GM18868 (cell line): ENCODE measurements around the gene GCA.

Source experiments
- ATAC-seq: cut with Tn5 transposase; IDR thresholded peaks from one replicate; pipeline ENCODE4 v1.9.1; 2021; ENCODE audit warnings: mild to moderate bottlenecking, moderate library complexity; ENCODE audit not compliant: unreplicated experiment

GCA gene

DNA sequence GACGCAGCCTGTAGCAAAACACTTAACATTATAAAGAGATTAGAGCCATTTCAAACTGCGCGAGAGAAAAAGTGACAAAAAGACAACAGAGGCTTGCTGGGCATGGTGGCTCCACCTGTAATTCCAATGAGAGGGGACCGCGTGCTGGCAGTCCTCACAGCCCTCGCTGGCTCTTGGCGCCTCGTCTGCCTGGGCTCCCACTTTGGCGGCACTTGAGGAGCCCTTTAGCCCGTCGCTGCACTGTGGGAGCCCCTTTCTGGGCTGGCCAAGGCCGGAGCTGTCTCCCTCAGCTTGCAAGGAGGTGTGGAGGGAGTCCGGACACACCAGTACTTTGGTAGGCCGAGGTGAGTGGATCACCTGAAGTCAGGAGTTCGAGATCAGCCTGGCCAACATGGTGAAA is 16.1 kb upstream of the GCA start:
- no peak for ATAC-seq

DNA sequence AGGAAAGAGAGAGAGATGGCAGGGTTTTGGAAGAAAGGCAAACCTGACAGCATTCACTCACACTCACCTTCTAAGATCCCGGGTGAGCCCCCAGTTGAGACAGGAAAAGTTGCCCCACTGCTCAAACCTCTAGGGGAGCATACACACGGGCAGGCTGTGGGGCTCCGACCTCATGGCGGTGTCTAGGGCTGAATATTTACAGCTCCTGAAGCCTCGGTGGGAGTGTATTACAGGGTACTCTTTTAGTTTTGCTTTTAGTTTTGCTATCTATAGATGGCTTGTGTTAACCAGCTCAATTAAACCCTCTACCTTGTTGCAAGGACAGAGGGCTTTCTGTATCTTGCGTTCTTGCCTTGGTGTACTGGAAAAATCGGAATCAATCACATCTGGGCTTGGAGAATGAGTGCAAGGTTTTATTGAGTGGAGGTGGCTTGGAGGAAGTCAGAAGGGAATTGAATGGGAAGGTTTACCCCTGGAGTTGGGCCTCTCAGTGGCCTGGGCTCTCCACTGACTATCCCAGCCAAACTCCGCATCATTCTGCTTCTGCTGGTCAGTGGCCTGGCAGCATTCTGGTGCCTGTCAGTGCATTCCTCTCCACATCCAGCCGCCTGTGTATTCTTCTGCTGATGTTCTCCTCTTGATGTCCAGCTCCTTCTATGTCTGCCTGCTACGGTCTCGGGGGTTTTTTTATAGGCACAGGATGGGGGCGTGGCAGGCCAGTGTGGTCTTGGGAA is 15.3 kb upstream of the GCA start:
- peak; percentile 89 for ATAC-seq

DNA sequence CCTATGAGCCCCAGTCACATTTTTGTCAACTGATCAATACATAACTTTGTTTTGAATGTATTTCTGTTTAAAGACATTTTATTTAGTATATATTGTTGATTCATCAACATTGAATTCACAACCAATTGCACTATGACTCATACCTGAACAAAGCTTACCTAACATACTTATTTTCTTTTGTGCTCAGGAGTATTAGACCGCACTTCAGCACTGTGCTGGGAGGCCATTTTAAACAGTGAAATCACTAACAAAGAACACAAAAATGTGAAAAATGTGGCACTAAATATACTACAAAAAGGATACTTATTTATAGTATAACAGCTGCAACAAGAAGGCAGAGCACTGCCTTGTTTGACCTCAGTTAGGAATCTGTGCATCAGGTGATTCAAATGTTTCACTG is 13.1 kb upstream of the GCA start:
- no peak for ATAC-seq

DNA sequence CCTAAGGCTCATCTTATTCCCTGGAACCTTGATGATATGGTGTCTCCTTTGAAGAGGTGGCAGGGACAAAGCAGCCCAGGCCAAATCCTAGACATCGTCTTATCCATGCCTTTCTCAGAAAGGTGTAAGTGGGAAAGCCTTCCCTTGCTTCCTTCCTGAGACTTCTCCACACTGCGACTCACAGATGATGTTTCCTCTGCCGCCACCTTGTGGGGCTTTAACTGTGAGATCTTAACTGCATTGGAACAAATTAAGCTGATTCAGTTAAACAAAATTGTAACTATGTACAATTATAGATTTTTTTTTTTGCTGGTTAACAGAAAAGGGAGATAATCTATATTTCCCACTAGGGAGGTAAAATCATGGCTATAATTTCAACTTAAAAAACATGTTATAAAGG is 10.0 kb upstream of the GCA start:
- ATAC-seq, result peak; percentile 78

DNA sequence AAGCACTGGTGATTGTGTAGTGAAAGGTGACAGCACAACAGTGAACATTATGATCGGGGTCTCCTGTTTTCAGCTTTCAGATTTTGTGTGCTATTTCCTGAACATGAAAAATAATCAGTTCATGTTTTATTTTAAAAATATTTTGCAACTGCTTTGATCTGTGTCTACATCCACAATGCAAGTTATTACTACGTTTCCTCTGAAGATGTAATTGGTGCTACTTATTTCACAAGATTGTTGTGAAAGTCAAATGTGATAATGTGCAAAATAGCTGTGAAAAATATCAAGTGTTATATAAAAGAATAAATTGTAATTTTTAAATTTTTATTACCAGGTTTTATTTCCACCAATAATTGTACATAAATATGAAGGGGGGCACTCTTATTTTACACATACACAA is 6.1 kb upstream of the GCA start:
- ATAC-seq, result no peak

DNA sequence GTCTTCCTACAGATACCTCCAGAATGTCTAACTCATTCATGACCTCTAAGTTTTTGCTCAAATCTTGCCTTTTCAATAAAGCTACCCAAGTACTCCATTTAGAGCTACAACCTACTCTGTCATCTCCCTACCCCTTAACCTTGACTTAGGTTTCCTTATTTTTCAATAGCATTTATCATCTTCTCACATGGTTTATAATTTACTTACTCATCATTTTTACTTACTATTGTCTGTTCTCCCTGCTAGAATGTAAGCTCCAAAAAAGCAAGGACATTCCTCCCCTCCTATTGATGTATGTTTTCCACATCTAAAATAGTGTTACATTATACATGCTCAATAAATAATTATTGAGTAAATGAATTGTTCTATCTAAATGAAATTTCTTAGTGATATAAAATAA is 3.1 kb upstream of the GCA start:
- ATAC-seq, result no peak

DNA sequence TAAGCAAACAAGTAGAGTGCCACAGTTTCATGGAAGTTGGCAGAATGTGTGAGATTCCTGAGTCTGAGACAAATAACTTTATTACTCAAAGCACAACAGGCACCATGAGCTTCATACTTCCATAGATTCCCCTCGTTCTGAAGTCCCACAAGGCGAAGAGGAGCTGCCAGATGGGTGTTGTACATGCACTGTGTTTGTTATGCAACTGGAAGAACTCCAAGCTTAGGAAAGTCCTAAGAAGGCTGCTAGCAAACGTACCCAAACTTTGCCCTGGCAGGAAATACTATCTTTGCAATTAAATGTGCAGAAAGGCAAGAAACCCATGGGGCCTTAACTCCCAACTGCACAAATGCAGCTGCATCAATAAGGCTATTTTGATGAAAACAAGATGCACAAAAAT is 1.6 kb upstream of the GCA start:
- ATAC-seq, result no peak

DNA sequence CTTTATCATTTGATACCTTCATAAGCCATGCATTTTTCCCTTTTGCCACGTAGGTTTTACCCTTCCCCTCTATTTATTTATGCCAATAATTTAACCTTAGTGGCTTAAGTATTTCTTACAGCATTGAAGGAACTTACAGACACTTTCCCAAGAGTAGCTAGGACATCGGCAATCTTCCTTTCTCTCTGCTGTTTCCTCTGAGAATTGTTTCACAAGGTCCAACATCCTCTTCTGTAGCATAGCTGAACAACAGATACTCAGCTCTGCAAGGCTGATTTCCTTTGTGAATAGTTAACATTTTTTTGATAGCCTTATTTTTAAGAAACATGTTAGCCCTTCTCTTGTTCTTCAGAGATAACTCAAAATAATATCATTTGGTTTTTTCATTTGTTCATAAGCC is 1.1 kb upstream of the GCA start:
- no peak for ATAC-seq

DNA sequence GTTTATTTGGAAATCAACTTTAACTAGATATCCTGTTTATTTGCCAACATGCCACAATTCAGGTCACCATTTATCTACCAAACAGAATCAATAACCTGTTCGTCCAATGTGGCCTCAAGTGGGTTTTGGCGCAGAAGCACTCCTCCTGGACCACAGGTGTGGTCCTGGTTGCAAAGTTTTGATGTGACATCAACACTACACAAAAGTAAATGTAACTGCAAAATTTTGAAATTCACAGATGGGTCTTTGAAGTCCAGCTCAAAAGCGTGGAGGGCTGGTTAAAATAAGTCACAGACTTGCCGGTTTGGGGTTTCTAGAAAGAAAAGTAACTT is 474 bp upstream of the GCA start:
- no peak for ATAC-seq

DNA sequence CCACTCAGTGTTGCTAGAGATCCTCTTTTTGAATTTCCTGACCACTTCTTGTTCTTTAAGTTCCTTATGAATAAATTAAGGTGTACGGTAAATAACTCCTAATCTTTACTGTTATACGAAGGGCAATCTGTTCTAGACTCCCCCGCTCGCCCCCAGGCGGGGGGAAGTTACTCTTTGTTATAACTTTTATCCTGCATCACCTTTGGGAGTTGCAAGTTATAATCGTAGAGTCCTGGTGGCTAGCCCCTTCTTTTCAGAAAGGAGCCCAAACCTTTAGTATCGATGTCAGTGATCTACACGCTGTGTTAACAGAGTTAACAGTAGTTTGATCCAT is 652 bp downstream of the GCA start:
- ATAC-seq, result no peak

DNA sequence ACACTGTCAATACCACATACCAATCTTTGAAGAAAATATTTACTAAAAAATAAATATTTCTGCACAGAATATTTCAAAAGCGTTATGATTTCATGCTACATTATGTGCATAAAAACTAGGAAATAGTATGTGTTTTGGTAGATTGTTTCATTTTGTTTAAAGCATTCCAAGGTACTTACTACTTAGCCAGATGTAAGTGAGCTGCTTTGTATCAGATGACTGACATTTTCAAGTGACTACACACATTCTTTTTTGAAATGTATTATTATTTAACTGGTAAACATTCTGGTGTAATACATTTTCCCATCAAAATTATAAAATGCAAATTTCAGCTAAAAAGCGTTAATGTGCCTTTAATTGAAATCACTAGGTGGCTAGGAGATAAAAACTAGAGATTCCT is 21.5 kb downstream of the GCA start:
- ATAC-seq, result no peak

DNA sequence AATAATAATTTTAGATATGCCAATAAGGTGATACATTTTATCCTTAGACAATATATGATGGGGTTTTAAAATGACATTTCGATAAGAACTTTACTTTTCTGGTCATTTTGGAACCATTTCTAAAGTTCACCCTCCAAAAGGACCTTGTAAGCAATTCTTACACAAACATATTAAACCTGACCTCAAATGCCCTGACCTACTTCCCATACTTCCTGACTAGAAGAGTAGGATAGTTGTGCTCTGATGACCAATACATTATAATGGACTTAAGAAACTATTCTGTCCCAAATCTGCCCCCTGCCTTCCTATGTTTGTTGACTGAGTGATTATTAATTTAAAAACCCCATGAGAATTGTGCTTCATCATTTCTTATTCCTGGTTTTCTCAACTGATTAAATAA is 24.6 kb downstream of the GCA start:
- no peak for ATAC-seq

DNA sequence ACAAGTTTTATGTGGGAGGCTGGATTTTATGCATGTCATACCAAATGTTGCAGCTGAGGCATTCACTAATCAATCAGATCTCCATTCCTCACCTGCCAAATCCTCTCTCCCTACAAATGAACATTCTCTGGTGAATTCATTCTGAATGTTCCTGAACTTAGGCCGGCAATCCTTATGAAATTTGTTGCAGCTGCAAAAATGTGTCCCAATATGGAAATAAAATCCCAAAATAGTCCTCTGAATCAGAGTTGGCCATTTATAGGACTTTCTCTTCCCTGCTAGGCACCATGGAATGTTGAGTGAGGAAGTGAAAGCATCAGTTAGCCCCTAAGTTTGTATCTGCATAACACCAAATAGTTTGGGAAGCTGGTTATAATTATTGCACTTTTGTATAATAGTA is 25.6 kb downstream of the GCA start:
- ATAC-seq, result no peak

DNA sequence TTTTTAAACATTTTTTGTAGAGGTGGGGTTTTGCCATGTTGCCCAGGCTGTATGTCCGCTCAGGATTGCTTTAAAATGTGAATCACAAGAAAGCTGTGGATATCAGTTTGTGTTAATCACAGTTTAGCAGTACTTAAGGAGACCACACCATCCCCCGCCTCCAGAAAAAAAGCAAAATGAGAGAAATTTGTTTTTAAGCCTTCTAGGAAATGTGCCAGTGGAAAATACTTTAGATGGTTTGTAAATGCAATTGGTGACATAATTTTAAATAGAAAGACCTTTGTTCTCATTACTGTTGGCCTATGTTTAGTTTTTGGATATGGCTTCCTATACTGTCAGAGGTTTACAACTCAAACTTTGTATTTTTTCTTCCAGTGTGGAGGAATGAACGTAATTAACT is 27.0 kb downstream of the GCA start:
- no peak for ATAC-seq

DNA sequence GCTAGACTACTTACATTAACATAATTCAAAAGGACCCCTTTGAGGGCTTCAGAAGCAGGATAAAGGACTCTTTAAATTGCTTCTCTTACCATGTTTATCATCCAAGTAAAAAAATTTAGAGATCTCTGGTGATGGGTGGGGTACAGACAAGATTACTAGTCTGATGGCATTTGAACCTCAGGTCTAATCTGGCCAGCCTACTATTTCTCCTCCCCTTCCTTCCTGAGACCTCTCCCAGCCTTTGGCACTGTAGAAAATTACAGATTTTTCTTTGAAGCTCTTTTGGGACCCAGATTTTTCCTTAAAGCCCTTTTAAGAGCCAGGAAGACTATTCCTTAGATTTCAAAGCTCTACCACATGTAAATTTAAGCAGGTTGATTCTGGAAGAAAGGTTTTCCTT is 28.9 kb downstream of the GCA start:
- ATAC-seq, result no peak

DNA sequence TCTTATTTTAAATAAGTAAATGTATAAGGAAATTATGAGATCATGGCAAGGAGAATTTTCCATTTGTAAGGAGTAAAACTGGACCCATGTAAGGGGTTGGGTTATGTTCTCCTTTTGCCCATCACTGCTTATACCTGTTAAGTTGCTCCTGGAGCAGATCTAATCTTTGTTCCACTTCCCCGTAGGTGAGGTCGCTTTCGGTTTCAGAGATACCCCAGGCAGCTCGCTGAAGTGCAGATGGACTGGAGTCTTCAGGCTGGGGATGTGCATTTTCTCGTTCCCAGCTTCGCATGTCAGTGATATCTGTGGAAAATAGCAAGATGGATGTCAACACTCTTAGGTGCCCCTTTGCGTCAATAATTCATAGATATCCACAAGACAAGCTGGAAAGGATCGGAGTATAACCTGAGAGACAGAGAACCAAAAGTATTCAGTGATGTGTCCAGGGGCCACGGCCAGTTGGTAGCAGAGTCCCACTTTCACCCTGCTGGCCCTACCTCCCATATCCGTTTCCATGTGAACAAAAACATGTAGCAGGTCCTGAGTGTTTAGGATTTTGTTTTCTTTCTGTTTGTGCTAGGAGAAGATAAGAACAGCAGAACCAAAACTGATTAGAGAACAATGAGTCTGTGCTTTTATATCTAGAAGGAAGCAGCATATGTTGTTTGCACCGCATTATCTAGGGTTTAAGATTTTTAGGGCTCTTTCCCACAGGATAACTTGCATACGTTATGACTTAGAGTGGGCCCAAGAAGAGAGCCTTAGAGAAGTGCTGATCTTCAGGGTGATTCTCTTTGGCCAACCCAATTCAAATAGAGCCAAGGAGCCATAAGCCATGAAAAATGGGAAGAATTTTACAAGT is 36.0 kb downstream of the GCA start:
- peak; percentile 91 for ATAC-seq

DNA sequence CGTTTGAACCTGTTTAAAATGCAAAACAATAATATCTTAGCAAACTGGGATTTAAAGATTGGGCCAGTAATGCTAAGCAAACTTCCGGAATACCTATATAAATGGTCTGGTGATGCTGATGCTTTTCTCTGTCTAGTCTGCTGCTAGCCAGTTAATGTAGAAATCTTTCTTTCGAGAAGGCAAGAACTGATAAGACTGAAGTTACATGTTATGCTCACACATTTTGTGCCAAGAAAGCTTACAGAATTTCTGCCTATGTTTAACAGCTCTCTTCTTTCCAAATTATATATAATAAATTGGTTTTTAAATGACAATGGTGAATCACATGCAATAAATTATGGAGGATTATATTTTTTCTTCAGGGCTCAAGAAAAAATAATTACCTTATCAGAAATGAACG is 37.9 kb downstream of the GCA start:
- ATAC-seq, result no peak

DNA sequence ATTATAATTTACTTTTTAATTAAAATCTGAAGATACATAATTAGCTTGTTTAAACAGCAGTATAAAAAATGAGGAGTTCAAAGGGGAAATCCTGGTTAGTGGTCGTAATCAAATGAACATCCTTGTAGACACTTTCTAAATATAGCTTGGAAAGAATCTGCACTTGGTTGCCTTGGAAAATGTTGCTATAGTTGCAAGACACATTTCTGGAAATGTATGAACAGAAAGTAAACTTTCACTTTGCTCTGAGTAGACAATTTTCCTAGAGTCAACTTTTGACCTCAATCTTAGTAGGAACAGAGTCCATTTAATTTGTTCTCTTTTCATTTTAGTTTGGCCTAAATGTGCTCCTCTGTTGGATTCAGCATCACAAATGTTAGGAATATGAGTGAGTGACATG is 38.3 kb downstream of the GCA start:
- ATAC-seq, result no peak

DNA sequence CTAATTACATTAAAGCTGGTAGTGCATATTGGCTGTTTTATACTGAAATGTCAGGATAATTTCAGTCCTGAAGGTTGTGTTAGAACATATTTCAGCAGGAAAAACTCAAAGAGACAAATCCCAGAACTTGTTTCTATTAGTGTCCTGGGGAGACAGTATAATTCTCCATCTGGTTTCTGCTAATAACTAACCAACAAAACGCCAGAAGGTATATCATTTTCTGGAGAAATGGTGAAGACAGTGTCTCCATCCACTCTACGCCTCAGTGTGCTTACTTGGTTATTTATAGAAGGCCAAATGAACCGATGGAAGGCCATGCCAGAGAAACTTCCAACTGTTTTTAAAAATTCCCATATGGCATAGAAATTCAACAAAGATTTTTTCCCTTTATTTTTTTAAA is 41.6 kb downstream of the GCA start:
- ATAC-seq, result no peak

DNA sequence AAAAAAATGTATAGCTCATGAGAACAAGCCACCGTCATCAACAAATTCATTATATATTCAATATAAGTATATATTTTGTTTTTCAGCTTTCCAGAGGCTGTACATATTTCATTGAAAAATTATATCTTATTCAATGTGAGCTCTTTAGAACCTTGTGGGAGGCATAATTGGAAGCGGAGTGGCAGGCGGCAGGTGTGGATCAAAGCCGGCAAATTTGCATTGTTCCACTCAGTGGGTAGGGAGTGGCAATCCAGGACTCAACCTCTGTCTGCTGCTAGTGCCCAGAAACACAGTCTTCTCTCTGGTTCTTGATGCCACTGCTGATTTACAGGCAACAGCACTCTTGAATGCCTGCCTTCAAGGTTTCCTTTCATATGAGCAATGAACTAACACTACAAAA is 46.9 kb downstream of the GCA start:
- no peak for ATAC-seq

DNA sequence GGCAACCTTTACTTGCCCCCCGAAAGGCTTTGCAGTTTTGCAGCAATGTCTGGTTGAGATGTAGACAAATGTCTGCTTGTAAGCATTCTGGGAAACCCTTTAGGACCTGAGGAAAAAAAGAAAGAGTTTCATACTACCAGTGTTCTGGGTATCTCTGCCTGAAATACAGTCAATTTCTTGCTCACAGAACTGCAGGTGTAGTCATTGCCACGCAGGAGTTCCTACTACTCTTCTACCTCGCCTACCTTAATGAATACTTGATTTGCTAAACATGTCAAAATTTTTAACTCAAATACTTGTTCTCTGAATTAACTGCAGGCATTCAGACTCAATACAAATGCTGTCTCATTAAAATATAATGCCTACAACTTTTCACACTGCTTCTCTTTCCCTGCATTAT is 56.4 kb downstream of the GCA start:
- no peak for ATAC-seq

DNA sequence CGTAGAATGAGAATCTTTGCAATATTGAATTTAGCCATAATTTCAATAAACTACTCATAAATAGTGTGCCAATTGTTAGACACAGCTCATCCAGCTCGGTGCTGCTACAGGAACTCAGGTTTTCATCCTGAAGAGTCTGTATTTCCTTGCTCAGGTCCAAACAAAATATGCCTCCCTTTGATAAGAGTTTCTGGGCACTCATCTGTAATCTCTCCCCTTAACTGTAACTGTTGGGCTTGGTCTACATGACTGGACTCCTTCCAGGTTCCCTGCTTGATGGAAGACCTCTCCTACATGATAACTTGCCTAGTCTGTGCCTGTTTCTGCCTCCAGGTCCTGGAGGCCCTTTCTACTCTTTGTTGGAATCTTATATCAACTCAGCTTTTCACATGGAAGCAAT is 57.9 kb downstream of the GCA start:
- no peak for ATAC-seq

DNA sequence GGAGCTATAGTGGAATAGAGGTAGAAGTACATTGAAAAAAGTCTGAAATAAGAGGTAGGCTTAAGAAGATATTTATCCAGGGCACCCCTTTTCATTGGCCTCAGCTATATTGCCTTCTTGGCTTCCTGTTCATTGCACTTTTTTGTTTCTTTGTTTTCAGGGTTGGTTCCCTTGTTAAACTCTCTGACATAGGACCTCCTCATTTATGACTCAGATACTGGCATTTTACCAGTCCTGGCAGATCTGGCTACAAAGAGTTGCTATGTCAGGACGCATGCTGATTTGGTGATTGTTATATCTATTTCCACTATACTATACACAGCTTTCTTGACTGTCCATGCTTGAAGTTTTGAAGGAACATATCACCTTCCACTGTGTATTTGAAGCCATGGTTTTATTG is 60.0 kb downstream of the GCA start:
- ATAC-seq, result no peak
